ENCODE measurements around the gene DCXR. TPM values are rescaled to one million over a fixed set of nuclear protein-coding genes. Genes with fewer than 3 reads are reported as not detected.

DCXR gene
- total and polyA plus RNA-seq, 2 donors (not counting 3 experiments of a cell fraction or from before 2014, with no cell fraction given), result 93.0 to 178 TPM

GRCh38 chr17:82073446-82073845 is 35.9 kb upstream of the DCXR start:
- Histone ChIP-seq H3K36me3 (ENCODE audit: control insufficient read depth in 2 of 2, extremely low read depth in 1 of 2, insufficient read depth in 2 of 2, low read length in 2 of 2) (no peaks in the 10 kb centered on the region), H3K27me3 (ENCODE audit: control insufficient read depth in 2 of 2, insufficient read depth in 2 of 2, low read length in 2 of 2) (no peaks in the 10 kb centered on the region), H3K9me1 (replicated peaks; ENCODE audit: control insufficient read depth, extremely low read depth, insufficient read depth, low read length) (no peaks in the 10 kb centered on the region), H3K27ac (ENCODE audit: insufficient read depth, low read depth, low read length) (no peak overlapping the region), H2AFZ (ENCODE audit: low read depth, low read length) (no peak overlapping the region), H3K9me3 (replicated peaks; ENCODE audit: control insufficient read depth, insufficient read depth, low read length) (no peaks in the 10 kb centered on the region), H3K4me1 (ENCODE audit: control insufficient read depth, extremely low read depth, insufficient read depth, low read length) (no peaks in the 10 kb centered on the region), H3K4me3 (replicated peaks in 1 of 3; ENCODE audit: insufficient read depth in 1 of 3, low read depth in 1 of 3, low read length in 3 of 3) (no peak overlapping the region), H3K79me2 (ENCODE audit: control insufficient read depth, insufficient read depth, low read length) (no peaks in the 10 kb centered on the region), H3K9ac (replicated peaks; ENCODE audit: extremely low read depth, insufficient read depth, low read length) (no peak overlapping the region), H3K4me2 (ENCODE audit: insufficient read depth, low read length) (no peak overlapping the region), H4K20me1 (replicated peaks; ENCODE audit: control insufficient read depth, extremely low read depth, insufficient read depth, low read length) (no peaks in the 10 kb centered on the region)
- no peak for TF ChIP-seq CTCF (IDR thresholded peaks at IDR 0.05; ENCODE audit: extremely low read depth in 1 of 2, insufficient read depth in 1 of 2, low read depth in 1 of 2, low read length in 2 of 2)
- no peak for TF ChIP-seq MAX (IDR thresholded peaks at IDR 0.05; ENCODE audit: insufficient read depth, insufficient read length)
- TF ChIP-seq FOS (IDR thresholded peaks at IDR 0.05; ENCODE audit: borderline replicate concordance, insufficient read depth, low read length), result no peak
- no peak for TF ChIP-seq EZH2 (IDR thresholded peaks at IDR 0.05; ENCODE audit: borderline replicate concordance, low read depth, low read length, severe bottlenecking)
- no peak for TF ChIP-seq MYC (IDR thresholded peaks at IDR 0.05; ENCODE audit: low read depth, low read length)
- TF ChIP-seq POLR2AphosphoS5 (IDR thresholded peaks at IDR 0.05; ENCODE audit: insufficient read depth, low read depth, low read length), result no peak
- no peak for TF ChIP-seq POLR2A (IDR thresholded peaks at IDR 0.05; ENCODE audit: low read depth, low read length)
- no peak for TF ChIP-seq GATA2 (IDR thresholded peaks at IDR 0.05; ENCODE audit: insufficient read depth, insufficient read length, low read depth, low read length)
- TF ChIP-seq JUN (IDR thresholded peaks at IDR 0.05; ENCODE audit: borderline replicate concordance, insufficient read depth, insufficient read length, low read depth), result no peak
- dilution Hi-C loops (cut with MboI; ENCODE audit: extremely low pct_ligation_motif_present, low sequenced_read_pairs), result no loop called here
- no peak for FAIRE-seq
- intact Hi-C loops (cut with micrococcal nuclease), result no loop called here
- ChIA-PET CTCF (no interaction called here), POLR2A (interaction anchor here (0.6 kb wide), 1 partner anchor 31 kb away, joined by 4 read pairs; no protein-coding TSS in a partner anchor)
- no TSS peak for BruUV-seq (replicated peaks)
- no peak for DNase-seq (ENCODE audit: low read depth, low spot score)

All from endothelial cell of umbilical vein (primary cell).